ENCODE results near the gene ZFYVE1. TPM values are rescaled to one million over a fixed set of nuclear protein-coding genes. Genes with fewer than 3 reads are reported as not detected.

ZFYVE1 gene
- total and polyA plus RNA-seq, 4 donors, result 11.1 to 21.7 (median 15.8) TPM

- no CpG with 5 or more reads among the region's 3 CpGs for WGBS (ENCODE audit: insufficient coverage)
- H3K36me3 ChIP-seq (ENCODE audit: control insufficient read depth, insufficient read depth, low read length), result peaks cover 25% of the 10 kb centered on the region
- no peaks in the 10 kb centered on the region for H3K27me3 ChIP-seq (ENCODE audit: control insufficient read depth, insufficient read depth, low read length)
- no peaks in the 10 kb centered on the region for H3K4me1 ChIP-seq (ENCODE audit: control insufficient read depth, insufficient read depth, low read length)
- no peaks in the 10 kb centered on the region for H3K9me3 ChIP-seq (ENCODE audit: control insufficient read depth, insufficient read depth, low read length)
- no peak overlapping the region for H3K27ac ChIP-seq (ENCODE audit: low read depth, low read length)
- H3K4me3 ChIP-seq (ENCODE audit: low read depth, low read length), result no peak overlapping the region
- no peak for DNase-seq (ENCODE audit: low read depth in 4 of 6, low spot score in 6 of 6)
These were observed 40.7 kb downstream of the ZFYVE1 start for GRCh38 chr14:72986214-72986613.

GRCh38 chr14:72982146-72982708 lies 44.7 kb downstream of the ZFYVE1 start:
- peaks cover 31% of the 10 kb centered on the region for H3K36me3 ChIP-seq (ENCODE audit: control insufficient read depth, insufficient read depth, low read length)
- no CpG with 5 or more reads among the region's 3 CpGs for WGBS (ENCODE audit: insufficient coverage)
- no peak for DNase-seq (ENCODE audit: low read depth in 4 of 6, low spot score in 6 of 6)

GRCh38 chr14:72980863-72981262 lies 46.0 kb downstream of the ZFYVE1 start:
- H3K36me3 ChIP-seq (ENCODE audit: control insufficient read depth, insufficient read depth, low read length), result peaks cover 31% of the 10 kb centered on the region
- WGBS (ENCODE audit: insufficient coverage), result 91% methylated on average over 7 of the region's 8 CpGs

More at GRCh38 chr14:72982146-72982708, 44.7 kb downstream of the ZFYVE1 start:
- Histone ChIP-seq H3K4me3 (ENCODE audit: low read depth, low read length) (no peak overlapping the region), H3K27ac (ENCODE audit: low read depth, low read length) (no peak overlapping the region), H3K4me1 (ENCODE audit: control insufficient read depth, insufficient read depth, low read length) (no peaks in the 10 kb centered on the region), H3K9me3 (ENCODE audit: control insufficient read depth, insufficient read depth, low read length) (no peaks in the 10 kb centered on the region), H3K27me3 (ENCODE audit: control insufficient read depth, insufficient read depth, low read length) (no peaks in the 10 kb centered on the region)

DNA sequence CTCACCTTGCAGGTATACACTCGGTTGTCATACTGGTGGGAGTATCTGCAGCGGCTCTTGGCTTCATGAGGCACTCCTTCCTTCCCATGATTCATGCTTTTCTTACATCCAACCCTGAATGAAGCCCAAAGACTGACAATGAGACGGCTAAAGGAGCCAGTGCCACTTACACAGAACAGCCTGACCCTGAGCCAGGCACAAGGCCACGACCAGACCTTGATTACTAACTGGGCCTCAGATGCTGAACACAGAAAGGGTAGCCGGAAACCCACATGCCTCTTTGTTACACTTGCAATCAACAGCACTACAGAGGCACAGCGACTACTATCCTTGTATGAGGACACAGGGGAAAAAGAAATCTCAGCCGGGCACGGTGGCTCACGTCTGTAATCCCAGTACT lies 48.0 kb downstream of the ZFYVE1 start:
- no peak overlapping the region for H3K27ac ChIP-seq (ENCODE audit: low read depth, low read length)
- 93% methylated on average over 9 of the region's 9 CpGs for WGBS (ENCODE audit: insufficient coverage)
- peaks cover 40% of the 10 kb centered on the region for H3K36me3 ChIP-seq (ENCODE audit: control insufficient read depth, insufficient read depth, low read length)
- H3K27me3 ChIP-seq (ENCODE audit: control insufficient read depth, insufficient read depth, low read length), result no peaks in the 10 kb centered on the region
- H3K9me3 ChIP-seq (ENCODE audit: control insufficient read depth, insufficient read depth, low read length), result no peaks in the 10 kb centered on the region
- no peak overlapping the region for H3K4me3 ChIP-seq (ENCODE audit: low read depth, low read length)
- no peak for DNase-seq (ENCODE audit: low read depth in 4 of 6, low spot score in 6 of 6)
- H3K4me1 ChIP-seq (ENCODE audit: control insufficient read depth, insufficient read depth, low read length), result no peaks in the 10 kb centered on the region

More at GRCh38 chr14:72980863-72981262, 46.0 kb downstream of the ZFYVE1 start:
- Histone ChIP-seq H3K4me3 (ENCODE audit: low read depth, low read length) (no peak overlapping the region), H3K27me3 (ENCODE audit: control insufficient read depth, insufficient read depth, low read length) (no peaks in the 10 kb centered on the region), H3K4me1 (ENCODE audit: control insufficient read depth, insufficient read depth, low read length) (no peaks in the 10 kb centered on the region), H3K9me3 (ENCODE audit: control insufficient read depth, insufficient read depth, low read length) (no peaks in the 10 kb centered on the region), H3K27ac (ENCODE audit: low read depth, low read length) (no peak overlapping the region)
- no peak for DNase-seq (ENCODE audit: low read depth in 4 of 6, low spot score in 6 of 6)

DNA sequence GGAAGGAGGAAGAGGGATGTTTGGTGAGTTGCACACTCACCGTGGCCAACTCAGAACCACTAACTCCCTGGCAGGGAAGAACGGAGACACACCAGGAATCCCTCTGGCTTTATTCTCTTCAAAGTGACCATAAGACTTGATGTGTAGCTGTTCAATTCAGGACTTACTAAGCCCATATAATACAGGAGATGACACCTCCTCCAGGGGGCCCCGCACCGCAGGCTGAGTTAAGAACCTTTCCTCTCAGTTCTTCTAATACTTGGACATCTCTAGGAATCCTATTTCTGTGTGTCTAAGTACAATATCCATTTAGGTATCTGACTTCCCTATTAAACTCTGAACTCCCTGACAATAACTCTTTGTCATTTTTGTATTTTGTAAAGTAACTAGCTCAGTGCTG lies 51.1 kb downstream of the ZFYVE1 start:
- no peak for DNase-seq (ENCODE audit: low read depth in 4 of 6, low spot score in 6 of 6)
- Histone ChIP-seq H3K27ac (ENCODE audit: low read depth, low read length) (no peak overlapping the region), H3K36me3 (ENCODE audit: control insufficient read depth, insufficient read depth, low read length) (peaks cover 66% of the 10 kb centered on the region), H3K4me1 (ENCODE audit: control insufficient read depth, insufficient read depth, low read length) (no peaks in the 10 kb centered on the region), H3K4me3 (ENCODE audit: low read depth, low read length) (no peak overlapping the region), H3K27me3 (ENCODE audit: control insufficient read depth, insufficient read depth, low read length) (no peaks in the 10 kb centered on the region), H3K9me3 (ENCODE audit: control insufficient read depth, insufficient read depth, low read length) (no peaks in the 10 kb centered on the region)
- WGBS (ENCODE audit: insufficient coverage), result no CpG with 5 or more reads among the region's 4 CpGs

GRCh38 chr14:72974661-72975060 lies 52.2 kb downstream of the ZFYVE1 start:
- WGBS (ENCODE audit: insufficient coverage), result 89% methylated on average over 12 of the region's 12 CpGs
- Histone ChIP-seq H3K4me1 (ENCODE audit: control insufficient read depth, insufficient read depth, low read length) (no peaks in the 10 kb centered on the region), H3K4me3 (ENCODE audit: low read depth, low read length) (no peak overlapping the region), H3K27me3 (ENCODE audit: control insufficient read depth, insufficient read depth, low read length) (no peaks in the 10 kb centered on the region), H3K9me3 (ENCODE audit: control insufficient read depth, insufficient read depth, low read length) (no peaks in the 10 kb centered on the region), H3K27ac (ENCODE audit: low read depth, low read length) (no peak overlapping the region), H3K36me3 (ENCODE audit: control insufficient read depth, insufficient read depth, low read length) (peaks cover 74% of the 10 kb centered on the region)
- DNase-seq (ENCODE audit: low read depth in 4 of 6, low spot score in 6 of 6), result no peak

DNA sequence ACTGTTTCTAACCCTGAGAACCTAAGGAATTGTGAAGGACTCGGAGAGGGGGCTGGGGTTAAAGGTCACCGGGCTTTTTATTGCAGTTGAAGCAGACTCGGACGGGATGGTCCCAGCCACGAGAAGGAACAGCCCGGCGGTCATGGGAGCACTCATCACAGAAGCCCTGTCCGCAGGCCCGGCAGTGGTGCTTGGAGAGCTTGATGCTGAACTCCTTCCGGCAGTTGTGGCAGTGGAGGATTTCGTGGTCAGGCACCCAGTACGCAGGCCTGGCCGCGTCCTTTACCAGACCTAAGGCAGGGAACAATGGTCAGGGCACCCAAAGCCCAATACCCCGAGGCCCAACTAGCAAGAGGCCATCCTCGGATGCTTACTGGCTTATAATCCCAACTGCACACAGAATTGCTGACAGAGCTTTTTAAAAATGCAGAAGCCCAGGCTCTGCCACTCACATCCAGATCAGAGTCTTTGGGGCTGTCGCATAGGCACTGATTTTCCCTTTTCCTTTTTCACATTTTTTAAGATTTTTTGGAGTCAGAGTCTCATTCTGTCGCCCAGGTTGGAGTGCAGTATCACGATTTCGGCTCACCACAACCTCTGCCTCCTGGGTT lies 56.0 kb downstream of the ZFYVE1 start:
- H3K27me3 ChIP-seq (ENCODE audit: control insufficient read depth, insufficient read depth, low read length), result no peaks in the 10 kb centered on the region
- peaks cover 69% of the 10 kb centered on the region for H3K36me3 ChIP-seq (ENCODE audit: control insufficient read depth, insufficient read depth, low read length)
- DNase-seq (ENCODE audit: low read depth in 4 of 6, low spot score in 6 of 6), result no peak
- no peaks in the 10 kb centered on the region for H3K4me1 ChIP-seq (ENCODE audit: control insufficient read depth, insufficient read depth, low read length)
- H3K9me3 ChIP-seq (ENCODE audit: control insufficient read depth, insufficient read depth, low read length), result no peaks in the 10 kb centered on the region
- WGBS (ENCODE audit: insufficient coverage), result 89% methylated on average over 20 of the region's 20 CpGs
- H3K4me3 ChIP-seq (ENCODE audit: low read depth, low read length), result no peak overlapping the region
- H3K27ac ChIP-seq (ENCODE audit: low read depth, low read length), result no peak overlapping the region

GRCh38 chr14:72970058-72970630 lies 56.8 kb downstream of the ZFYVE1 start:
- Histone ChIP-seq H3K27me3 (ENCODE audit: control insufficient read depth, insufficient read depth, low read length) (no peaks in the 10 kb centered on the region), H3K4me3 (ENCODE audit: low read depth, low read length) (no peak overlapping the region), H3K9me3 (ENCODE audit: control insufficient read depth, insufficient read depth, low read length) (no peaks in the 10 kb centered on the region), H3K36me3 (ENCODE audit: control insufficient read depth, insufficient read depth, low read length) (peaks cover 63% of the 10 kb centered on the region), H3K27ac (ENCODE audit: low read depth, low read length) (no peak overlapping the region), H3K4me1 (ENCODE audit: control insufficient read depth, insufficient read depth, low read length) (no peaks in the 10 kb centered on the region)
- DNase-seq (ENCODE audit: low read depth in 4 of 6, low spot score in 6 of 6), result no peak
- WGBS (ENCODE audit: insufficient coverage), result 81% methylated on average over 12 of the region's 17 CpGs

DNA sequence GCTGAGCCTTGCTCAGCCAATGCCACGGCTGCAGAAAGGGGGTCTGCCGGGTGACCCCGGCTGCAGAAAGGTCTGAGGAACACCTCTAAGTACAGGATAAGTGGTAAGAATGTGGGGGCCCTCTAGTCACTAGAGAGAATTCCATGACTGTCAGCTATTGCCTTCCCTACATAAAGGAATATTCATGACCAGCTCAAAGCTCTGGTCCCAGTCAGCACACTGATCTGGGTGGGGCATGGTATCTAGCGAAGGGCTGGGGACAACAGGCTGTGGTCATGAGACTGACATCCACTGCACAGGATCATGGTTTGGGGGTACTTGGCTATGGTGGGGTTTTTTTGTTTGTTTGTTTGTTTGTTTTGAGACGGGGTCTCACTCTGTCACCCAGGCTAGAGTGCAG lies 58.6 kb downstream of the ZFYVE1 start:
- no peak for DNase-seq (ENCODE audit: low read depth in 4 of 6, low spot score in 6 of 6)
- Histone ChIP-seq H3K27me3 (ENCODE audit: control insufficient read depth, insufficient read depth, low read length) (no peaks in the 10 kb centered on the region), H3K27ac (ENCODE audit: low read depth, low read length) (no peak overlapping the region), H3K9me3 (ENCODE audit: control insufficient read depth, insufficient read depth, low read length) (no peaks in the 10 kb centered on the region), H3K36me3 (ENCODE audit: control insufficient read depth, insufficient read depth, low read length) (peaks cover 47% of the 10 kb centered on the region), H3K4me1 (ENCODE audit: control insufficient read depth, insufficient read depth, low read length) (no peaks in the 10 kb centered on the region), H3K4me3 (ENCODE audit: low read depth, low read length) (no peak overlapping the region)
- 90% methylated on average over 2 of the region's 5 CpGs for WGBS (ENCODE audit: insufficient coverage)

- DNase-seq (ENCODE audit: low read depth in 4 of 6, low spot score in 6 of 6), result no peak
- Histone ChIP-seq H3K9me3 (ENCODE audit: control insufficient read depth, insufficient read depth, low read length) (no peaks in the 10 kb centered on the region), H3K4me1 (ENCODE audit: control insufficient read depth, insufficient read depth, low read length) (no peaks in the 10 kb centered on the region), H3K27me3 (ENCODE audit: control insufficient read depth, insufficient read depth, low read length) (no peaks in the 10 kb centered on the region), H3K4me3 (ENCODE audit: low read depth, low read length) (no peak overlapping the region), H3K27ac (ENCODE audit: low read depth, low read length) (no peak overlapping the region), H3K36me3 (ENCODE audit: control insufficient read depth, insufficient read depth, low read length) (peaks cover 34% of the 10 kb centered on the region)
- 98% methylated on average over 6 of the region's 6 CpGs for WGBS (ENCODE audit: insufficient coverage)
These were observed 60.9 kb downstream of the ZFYVE1 start for GRCh38 chr14:72966038-72966437.

Measured in spinal cord (tissue), 10 donors.